K562 (cell line): ENCODE results near the gene DCTN1. TPM values are rescaled to one million over a fixed set of nuclear protein-coding genes. Genes with fewer than 3 reads are reported as not detected.
A peak's percentile ranks its signal among the peaks of the same experiment; 100 is the strongest.

Source experiments
- ATAC-seq: fragments of 200-7000 bp; cut with Tn5 transposase; 3 replicates; pipeline ENCODE4 v1.9.1; 2020; ENCODE audit warnings: moderate library complexity
- BruUV-seq: library from RNA; stranded (reverse); fragments of 400-500 nt; replicated peaks from 2 replicates; lab custom pipeline; 2021; lab: Mats Ljungman, UMichigan
- CTCF ChIA-PET: fragments of 300-600 bp; formaldehyde crosslinking; extraction: SDS; loops from one replicate; lab custom pipeline; 2021; ENCODE audit warnings: low intra/inter-chr PET ratio; lab: Yijun Ruan, JAX
- POLR2A ChIA-PET: fragments of 300-600, 350-650 bp; sonication (Branson Sonifier 250); formaldehyde crosslinking; extraction: SDS; loops from one replicate; lab custom pipeline; 2021; ENCODE audit warnings: antibody characterized with exemption, inconsistent platforms; lab: Yijun Ruan, JAX
- DNase-seq, 4 experiments: peaks; one replicate each; pipeline versions ENCODE4 v3.0.0 to v3.0.0-alpha.2; 2011 to 2018; ENCODE audit warnings: low spot score in 3 of 4, mixed read lengths in 3 of 4; ENCODE audit errors: extremely low read depth in 1 of 4
- FAIRE-seq: peaks from 2 replicates; lab custom pipeline; 2011; peaks lifted over from hg19 to GRCh38; lab: Jason Lieb, UNC
- H2AFZ ChIP-seq: 2 replicates; pipeline ENCODE4 v1.6.0; 2011; ENCODE audit warnings: low read depth, low read length, control low read depth, inconsistent platforms
- H3K27ac ChIP-seq: fragments of 200-600 bp; 3 replicates; pipeline ENCODE4 v1.8.0; 2011; ENCODE audit warnings: low read depth, mild to moderate bottlenecking, control low read depth, inconsistent platforms, low read length, moderate library complexity, mixed read lengths; ENCODE audit errors: extremely low read depth
- H3K27me3 ChIP-seq, 2 experiments: fragments of 300-600 bp in 1 of 2; 2 replicates in 1 of 2; 3 replicates in 1 of 2; pipeline versions ENCODE4 v1.6.0 to v1.8.0; 2011; ENCODE audit warnings: inconsistent platforms in 2 of 2, low read length in 2 of 2, mild to moderate bottlenecking in 1 of 2, mixed read lengths in 1 of 2, moderate library complexity in 1 of 2; ENCODE audit not compliant: control insufficient read depth in 2 of 2, insufficient read depth in 2 of 2
- H3K36me3 ChIP-seq: fragments of 300-600 bp; 3 replicates; pipeline ENCODE4 v1.8.0; 2011; ENCODE audit warnings: mild to moderate bottlenecking, low read length, inconsistent platforms; ENCODE audit not compliant: control insufficient read depth, insufficient read depth
- H3K4me1 ChIP-seq, 2 experiments: fragments of 200-600 bp in 1 of 2; replicated peaks in 1 of 2; 2 replicates in 1 of 2; 3 replicates in 1 of 2; pipeline versions ENCODE4 v1.5.1 to v1.8.0; 2011; ENCODE audit warnings: inconsistent platforms in 2 of 2, low read length in 2 of 2, mild to moderate bottlenecking in 1 of 2, mixed read lengths in 1 of 2, moderate library complexity in 1 of 2; ENCODE audit not compliant: control insufficient read depth in 2 of 2, insufficient read depth in 2 of 2
- H3K4me2 ChIP-seq: 2 replicates; pipeline ENCODE4 v1.6.1; 2011; ENCODE audit warnings: low read length, control low read depth, inconsistent platforms, mixed read lengths; ENCODE audit not compliant: insufficient read depth
- H3K4me3 ChIP-seq: fragments of 200-600 bp; sonication (generic), shearing (Covaris generic); 2 replicates; pipeline ENCODE4 v1.5.1; 2016; ENCODE audit warnings: control low read depth, inconsistent platforms
- H3K79me2 ChIP-seq: fragments of 200-600 bp; 3 replicates; pipeline ENCODE4 v1.8.0; 2011; ENCODE audit warnings: low read length, inconsistent platforms; ENCODE audit not compliant: control insufficient read depth, insufficient read depth
- H3K9ac ChIP-seq, 2 experiments: 2 replicates each; pipeline versions ENCODE4 v1.6.0 to v1.6.1; 2011; ENCODE audit warnings: low read depth in 2 of 2, low read length in 2 of 2, control low read depth in 1 of 2, inconsistent platforms in 1 of 2, mild to moderate bottlenecking in 1 of 2, mixed read lengths in 1 of 2; ENCODE audit not compliant: insufficient read depth in 1 of 2
- H3K9me1 ChIP-seq: one replicate; pipeline ENCODE4 v1.6.0; 2011; ENCODE audit warnings: inconsistent platforms, mild to moderate bottlenecking, low read length, moderate library complexity; ENCODE audit not compliant: control insufficient read depth, insufficient read depth
- H3K9me3 ChIP-seq: replicated peaks from 2 replicates; pipeline ENCODE4 v1.5.1; 2011; ENCODE audit warnings: low read depth, low read length, inconsistent platforms; ENCODE audit not compliant: control insufficient read depth, insufficient read depth
- H4K20me1 ChIP-seq: replicated peaks from 2 replicates; pipeline ENCODE4 v1.6.1; 2011; ENCODE audit warnings: low read length, inconsistent platforms, mixed read lengths; ENCODE audit not compliant: control insufficient read depth, insufficient read depth
- CBX3 ChIP-seq, 2 experiments: IDR thresholded peaks; 1 replicate in 1 of 2; 2 replicates in 1 of 2; pipeline ENCODE4 v1.6.1; 2012; ENCODE audit warnings: inconsistent platforms in 2 of 2, low read length in 2 of 2, borderline replicate concordance in 1 of 2, control low read depth in 1 of 2
- CUX1 ChIP-seq: fragments of 200-800 bp; sonication (Bioruptor generic); IDR thresholded peaks from 2 replicates; pipeline ENCODE4 v1.6.1; 2016; ENCODE audit warnings: missing genetic modification characterization, missing compliant biosample characterization
- ESRRB ChIP-seq: fragments of 250-450 bp; sonication (Bioruptor Pico); IDR thresholded peaks from 2 replicates; pipeline ENCODE4 v1.5.0; 2020; ENCODE audit warnings: mild to moderate bottlenecking, moderate library complexity, borderline replicate concordance
- FOXP1 ChIP-seq: sonication (generic); formaldehyde crosslinking; IDR thresholded peaks from 2 replicates; pipeline ENCODE4 v1.8.0; 2022; ENCODE audit warnings: mild to moderate bottlenecking, missing genetic modification reagents
- HNRNPK ChIP-seq: fragments of 200-400 bp; formaldehyde crosslinking; IDR thresholded peaks from one replicate; pipeline ENCODE4 v1.6.1; 2018; ENCODE audit warnings: mild to moderate bottlenecking, low read depth, low read length; ENCODE audit not compliant: poor library complexity, severe bottlenecking
- MCM2 ChIP-seq: fragments of 450-650 bp; IDR thresholded peaks from 2 replicates; pipeline ENCODE4 v1.6.1; 2017; ENCODE audit warnings: low read depth, mild to moderate bottlenecking
- MCM7 ChIP-seq, 2 experiments: fragments of 450-650 bp; IDR thresholded peaks; 2 replicates each; pipeline ENCODE4 v1.6.1; 2016 to 2018
- SNAPC5 ChIP-seq: fragments of 250-450 bp; sonication (Bioruptor Pico); IDR thresholded peaks from 2 replicates; pipeline ENCODE4 v1.8.0; 2021; ENCODE audit warnings: moderate library complexity, mild to moderate bottlenecking, inconsistent platforms
- UBTF ChIP-seq, 2 experiments: IDR thresholded peaks; 2 replicates each; pipeline ENCODE4 v1.6.1; 2012; ENCODE audit warnings: improper control_type of control experiment in 2 of 2, low read depth in 2 of 2, low read length in 2 of 2, borderline replicate concordance in 1 of 2
- WHSC1 ChIP-seq: IDR thresholded peaks from one replicate; pipeline ENCODE4 v1.6.1; 2012; ENCODE audit warnings: low read length, control low read depth, inconsistent platforms
- ZNF77 ChIP-seq: fragments of 250-450 bp; sonication (Bioruptor Pico); IDR thresholded peaks from 2 replicates; pipeline ENCODE4 v1.5.0; 2020
- WGBS: fragments of 100-300 bp; shearing (Covaris generic); methylation state at CpG from one replicate; pipeline ENCODE4 v1.1.6; 2016; ENCODE audit warnings: low coverage, mixed read lengths; ENCODE audit not compliant: insufficient coverage; ENCODE audit errors: missing lambda C conversion rate; 5-methylcytosine and 5-hydroxymethylcytosine counted together
- in situ Hi-C: fragments of 300-500 bp; cut with MboI; formaldehyde crosslinking; loops from 4 replicates; pipeline ENCODE4 v1.15.0; 2018; ENCODE audit warnings: inconsistent platforms, mixed read lengths
- intact Hi-C: fragments of 100-400 bp; cut with micrococcal nuclease; formaldehyde crosslinking; loops from 2 replicates; pipeline ENCODE4 v1.14.2; 2022
- polyA plus RNA-seq, 8 experiments: library from polyadenylated mRNA; depleted of rRNA in 4 of 8; stranded (reverse) in 5 of 8; unstranded in 3 of 8; fragments of >200 nt; fragmentation: Nextera tagmentation in 2 of 8; fragmentation: Illumina TruSeq in 1 of 8; extraction: Ambion mirVana in 2 of 8; extraction: Trizol in 1 of 8; gene quantifications; 2 replicates each; pipeline versions ENCODE4 v1.2.1 to v1.2.3, GENCODE V29; 2011 to 2014; ENCODE audit warnings: inconsistent platforms in 1 of 8, missing spikeins in 1 of 8
- total RNA-seq, 7 experiments: library from RNA; depleted of rRNA in 6 of 7; stranded (reverse); fragments of >200 nt in 6 of 7; fragmentation: Illumina TruSeq in 2 of 7; extraction: Trizol in 2 of 7; gene quantifications; 2 replicates each; pipeline versions ENCODE4 v1.2.1 to v1.2.3, GENCODE V29; 2011 to 2021; ENCODE audit warnings: low replicate concordance in 1 of 7

Gene DCTN1
- total and polyA plus RNA-seq, 9 of the 15 experiments (the other 6 are each of a cell fraction or from before 2014, with no cell fraction given): 23.9 to 71.7 (median 45.0) TPM

- in situ Hi-C loops (no loop called here), intact Hi-C loops (no loop called here)
- WGBS: 24% methylated on average over 5 of the region's 5 CpGs
- Histone ChIP-seq H3K9ac (no peak overlapping the region), H3K36me3 (no peaks in the 10 kb centered on the region), H3K27ac (no peak overlapping the region), H3K4me2 (no peak overlapping the region), H3K4me3 (no peak overlapping the region), H3K27me3 (peaks cover 0 to 6% of the 10 kb centered on the region in 2 experiments; a peak in 1 of 5 replicates), H3K9me1 (no peaks in the 10 kb centered on the region), H3K9me3 (no peaks in the 10 kb centered on the region), H3K79me2 (no peaks in the 10 kb centered on the region), H3K4me1 (peaks cover 0 to 3% of the 10 kb centered on the region in 2 experiments; a peak in 2 of 5 replicates), H2AFZ (peak overlapping the region; percentile 7; the same call in 1 of the 2 replicates), H4K20me1 (no peaks in the 10 kb centered on the region)
- ChIA-PET POLR2A (interaction anchor here (0.6 kb wide), 1 partner anchor 21 kb away, joined by 3 read pairs; no protein-coding TSS in a partner anchor), CTCF (no interaction called here)
- no peak for FAIRE-seq
- BruUV-seq: no TSS peak
- no peak for DNase-seq
- ATAC-seq: no peak
- TF ChIP-seq ZNF77: no peak
- no peak for TF ChIP-seq CBX3 (IDR thresholded peaks at IDR 0.05; ENCODE audit: borderline replicate concordance in 1 of 2, low read length in 2 of 2)
- no peak for TF ChIP-seq MCM2
- TF ChIP-seq MCM7 (IDR thresholded peaks at IDR 0.05): no peak
- no peak for TF ChIP-seq CUX1 (CRISPR knock-in tag)
- TF ChIP-seq WHSC1: no peak
- no peak for TF ChIP-seq HNRNPK
- no peak for TF ChIP-seq SNAPC5 (CRISPR knock-in tag)
- no peak for TF ChIP-seq UBTF (IDR thresholded peaks at IDR 0.05; ENCODE audit: borderline replicate concordance in 1 of 2, low read depth in 2 of 2, low read length in 2 of 2)
- TF ChIP-seq FOXP1 (CRISPR knock-in tag): no peak
- no peak for TF ChIP-seq ESRRB (CRISPR knock-in tag)
Observed at GRCh38 chr2:74407682-74408081, 27.6 kb upstream of the DCTN1 start.
